ENCODE data around the gene MTFR1L. TPM values are rescaled to one million over a fixed set of nuclear protein-coding genes. Genes with fewer than 3 reads are reported as not detected.

Gene MTFR1L
- total RNA-seq = 35.6 and 40.6 TPM in 2 replicates

DNA sequence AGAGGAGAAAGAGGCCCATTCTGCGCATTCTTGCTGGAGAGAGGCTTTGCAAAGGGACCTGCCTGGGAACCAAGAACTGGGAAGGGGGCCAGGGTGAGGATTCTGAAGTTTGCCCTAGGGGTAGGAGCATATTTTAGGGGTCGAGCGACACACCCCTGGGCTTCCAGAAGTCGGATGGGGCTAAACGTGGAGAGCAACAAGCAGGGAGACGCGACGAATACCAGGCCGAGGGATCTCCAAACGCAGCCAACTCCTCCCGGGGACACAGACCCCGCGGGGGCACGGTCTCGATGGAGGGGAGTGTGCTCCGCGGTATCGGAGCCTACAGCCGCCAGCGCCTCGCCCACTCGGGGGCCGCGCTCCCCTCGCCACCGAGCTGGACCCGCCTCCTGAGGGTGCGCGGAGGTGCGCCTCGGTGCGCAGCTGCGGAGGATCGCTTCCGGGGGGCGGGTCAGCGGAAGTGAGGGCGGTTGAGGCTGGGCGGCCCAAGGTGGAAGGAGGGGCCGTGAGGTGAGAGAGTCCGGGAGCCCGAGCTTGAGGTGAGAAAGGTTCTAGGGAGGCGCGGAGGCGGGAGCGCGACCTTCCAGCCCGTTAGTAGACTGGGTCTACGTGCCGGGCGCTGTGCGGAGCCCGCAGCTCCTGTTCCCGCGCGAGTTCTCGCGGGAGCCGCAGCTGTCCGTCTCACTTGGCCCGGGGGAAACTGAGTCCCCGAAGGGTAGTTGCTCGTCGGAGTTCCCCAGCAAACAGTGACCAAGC, at the start of gene MTFR1L:
Gene MTFR1L, plus strand, starts transcription at position 464 of the 756 bp plus-strand sequence. CDS start 3,151 bp downstream, outside the sequence.

DNA sequence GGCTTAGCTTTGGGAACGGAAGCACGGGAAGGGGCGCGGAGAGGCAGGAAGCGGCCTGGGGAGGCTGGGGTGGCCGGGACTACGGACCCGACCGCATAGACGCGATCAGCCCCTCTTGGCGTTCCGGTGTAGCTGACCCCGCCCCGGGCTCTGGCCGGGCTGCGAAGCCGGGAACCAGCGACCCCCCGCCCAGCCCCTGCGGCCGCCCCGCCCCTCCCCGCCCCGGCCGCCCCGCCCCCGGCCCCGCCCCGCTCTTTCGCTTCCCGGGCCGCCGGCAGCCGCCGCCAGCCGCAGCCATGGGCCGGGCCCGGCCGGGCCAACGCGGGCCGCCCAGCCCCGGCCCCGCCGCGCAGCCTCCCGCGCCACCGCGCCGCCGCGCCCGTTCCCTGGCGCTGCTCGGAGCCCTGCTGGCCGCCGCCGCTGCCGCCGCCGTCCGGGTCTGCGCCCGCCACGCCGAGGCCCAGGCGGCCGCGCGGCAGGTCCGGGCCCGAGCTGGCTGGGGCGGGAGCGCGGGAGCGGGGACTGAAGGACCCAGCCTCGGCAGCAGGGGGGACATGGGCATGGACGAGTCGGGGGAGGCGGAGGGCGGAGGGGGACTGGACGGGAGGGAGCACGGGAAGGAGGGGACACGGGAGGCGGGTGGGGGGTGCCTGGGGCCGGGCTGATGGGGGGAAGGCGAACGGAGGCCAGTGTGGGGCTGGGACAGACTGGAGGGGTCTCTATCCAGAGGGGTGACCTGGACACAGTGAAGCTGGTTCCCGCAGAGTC, 19.6 kb upstream of the MTFR1L start, which contains the start of gene SELENON:
Gene SELENON, plus strand, starts transcription at position 259 of the 768 bp plus-strand sequence. Its CDS starts 38 bp downstream, at position 297.

DNA sequence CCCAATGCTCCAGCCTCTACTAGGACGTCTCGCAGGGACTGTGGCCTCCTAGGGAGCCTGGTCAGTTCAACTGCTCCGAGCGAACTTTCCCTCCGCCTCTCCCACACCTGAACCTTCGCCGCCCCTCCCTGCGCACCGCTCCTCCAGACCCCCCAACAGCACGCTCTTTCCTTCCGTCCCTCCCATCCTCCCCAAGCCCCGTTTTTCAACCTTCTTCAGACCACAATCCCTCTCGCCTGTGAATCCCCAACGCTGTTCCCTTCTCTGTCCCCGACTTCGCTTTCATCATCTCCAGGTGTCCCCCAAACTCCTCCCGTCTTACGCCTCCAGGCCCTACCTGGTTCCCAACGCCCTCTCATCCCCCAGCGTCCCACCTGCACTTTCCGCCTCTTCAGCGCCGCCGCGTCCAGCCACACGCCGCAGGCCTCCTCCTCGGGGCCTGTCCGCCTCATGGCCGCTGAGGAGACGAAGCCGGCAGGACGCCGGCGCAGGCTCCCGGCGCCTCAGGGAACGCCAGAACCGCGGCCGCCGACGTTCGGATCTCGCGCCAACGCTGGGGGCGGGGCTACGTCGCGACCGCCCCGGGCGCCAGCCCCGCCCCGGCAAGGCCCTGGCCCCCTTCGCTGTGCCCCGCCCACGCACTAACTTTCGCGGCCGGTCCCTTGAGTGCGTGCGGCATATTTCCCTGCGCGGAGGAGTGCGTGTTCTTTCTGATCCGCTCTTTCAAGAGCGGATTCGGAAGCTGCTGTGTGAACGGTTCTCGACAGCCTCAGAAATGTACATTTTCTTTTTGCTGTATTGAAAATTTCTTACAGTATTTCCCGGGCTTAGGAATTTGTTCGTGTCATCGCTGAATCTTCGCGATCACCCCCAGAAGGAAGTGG, 39.4 kb downstream of the MTFR1L start, which contains the start of gene AUNIP:
Gene AUNIP, minus strand, starts transcription at position 552 of the 884 bp plus-strand sequence. Its CDS starts 100 bp downstream, at position 452.

DNA sequence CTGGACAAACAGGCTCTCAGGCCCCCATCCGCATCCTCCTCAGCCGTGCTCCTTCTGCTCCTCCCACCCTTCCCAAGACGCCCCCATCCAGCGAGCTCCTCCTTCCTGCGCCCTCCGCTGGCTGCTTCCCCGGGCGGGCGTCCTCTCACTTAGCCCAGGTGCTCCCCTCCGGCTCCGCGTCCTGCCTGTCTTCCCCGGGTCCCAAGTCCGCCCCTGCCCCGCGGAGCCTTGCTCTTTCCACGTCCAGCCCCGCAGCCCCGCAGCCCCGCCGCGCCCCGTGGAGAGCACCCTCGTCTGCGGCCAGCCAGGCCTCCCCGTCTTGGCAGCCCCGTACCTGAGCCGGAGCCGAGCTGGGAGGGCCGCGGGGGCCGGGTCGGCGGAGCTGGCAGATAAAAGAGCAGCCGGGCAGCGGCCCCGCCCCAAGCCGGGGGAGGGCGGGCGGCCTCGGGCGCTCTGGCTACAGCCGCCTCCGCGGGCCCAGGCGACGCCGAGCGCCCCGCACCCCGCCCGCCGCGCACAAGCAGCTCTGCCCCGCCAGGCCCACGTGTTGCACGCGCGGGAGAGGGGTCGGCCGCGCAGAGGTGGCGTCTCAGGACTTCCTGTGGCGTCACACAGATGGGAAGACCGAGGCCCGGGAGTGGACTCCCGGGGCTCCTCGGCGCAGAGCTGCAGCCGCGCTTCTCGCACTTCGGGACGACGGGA, 55.6 kb downstream of the MTFR1L start, which contains the start of gene PAQR7:
Gene PAQR7, minus strand, starts transcription at position 555 of the 702 bp plus-strand sequence. CDS start 11,869 bp downstream, outside the sequence.

Other genes starting within 250 kb of the MTFR1L start
- gene MAN1C1, start 203.2 kb upstream of the MTFR1L start, total RNA-seq = 0.59 and 1.0 TPM in 2 replicates
- gene SELENON, start 19.8 kb upstream of the MTFR1L start, total RNA-seq = 41.0 and 44.0 TPM in 2 replicates
- gene AUNIP, start 39.5 kb downstream of the MTFR1L start, total RNA-seq = 5.1 and 9.1 TPM in 2 replicates
- 8.1 and 8.9 TPM in 2 replicates for gene PAQR7, start 55.8 kb downstream of the MTFR1L start, total RNA-seq
- 278 and 372 TPM in 2 replicates for gene STMN1, start 86.5 kb downstream of the MTFR1L start, total RNA-seq
- 9.7 and 14.5 TPM in 2 replicates for gene PAFAH2, start 178.1 kb downstream of the MTFR1L start, total RNA-seq
- gene EXTL1, start 201.8 kb downstream of the MTFR1L start, total RNA-seq = 0.30 and 0.34 TPM in 2 replicates
- not detected in 2 replicates for gene SLC30A2, start 226.2 kb downstream of the MTFR1L start, total RNA-seq
- not detected in 2 replicates for gene TRIM63, start 247.7 kb downstream of the MTFR1L start, total RNA-seq